ENCODE data around the gene TP53TG3.
"Not testable (repeated sequence)": the region's sequence is repeated elsewhere in the genome, so short reads cannot be mapped to it uniquely, and the experiment has no call there.

Gene TP53TG3

GRCh38 chr16:32676065-32676464 lies at the start of gene TP53TG3:
TSS of gene TP53TG3 (minus strand) at chr16:32676165. CDS start at chr16:32676097, 68 bp downstream.
- not testable (repeated sequence) for DNase-seq

GRCh38 chr16:32650876-32651275 lies 25.1 kb downstream of the TP53TG3 start:
- DNase-seq, result not testable (repeated sequence)

- DNase-seq, result not testable (repeated sequence)
Observed at GRCh38 chr16:32647562-32647961, 28.4 kb downstream of the TP53TG3 start.

- not testable (repeated sequence) for DNase-seq
Observed at GRCh38 chr16:32646780-32647179, 29.2 kb downstream of the TP53TG3 start.

GRCh38 chr16:32646177-32646576 lies 29.8 kb downstream of the TP53TG3 start:
- not testable (repeated sequence) for DNase-seq

GRCh38 chr16:32645278-32645908 lies 30.6 kb downstream of the TP53TG3 start:
- DNase-seq, result not testable (repeated sequence)

- not testable (repeated sequence) for DNase-seq
Observed at GRCh38 chr16:32644715-32645114, 31.2 kb downstream of the TP53TG3 start.

GRCh38 chr16:32637614-32638013 lies 38.4 kb downstream of the TP53TG3 start:
- DNase-seq, result not testable (repeated sequence)

- DNase-seq, result not testable (repeated sequence)
Observed at GRCh38 chr16:32632096-32632495, 43.9 kb downstream of the TP53TG3 start.
